ENCODE data around the gene ANKRD63.

Gene ANKRD63

GRCh38 chr15:40264321-40265153, 18.3 kb downstream of the ANKRD63 start:
- no peak overlapping the region for H3K27ac ChIP-seq (ENCODE audit: low read length)
- H3K27me3 ChIP-seq (ENCODE audit: insufficient read depth, low read length), result no peaks in the 10 kb centered on the region
- no peaks in the 10 kb centered on the region for H3K36me3 ChIP-seq (ENCODE audit: insufficient read depth, low read depth, low read length)
- H3K4me1 ChIP-seq (ENCODE audit: insufficient read depth, low read length), result no peaks in the 10 kb centered on the region
- no peak overlapping the region for H3K4me3 ChIP-seq (ENCODE audit: low read length)
- no peak overlapping the region for H3K9ac ChIP-seq (ENCODE audit: low read depth, low read length)
- no peaks in the 10 kb centered on the region for H3K9me3 ChIP-seq (ENCODE audit: insufficient read depth, low read depth, low read length)

GRCh38 chr15:40263024-40263754, 19.7 kb downstream of the ANKRD63 start:
- H3K9ac ChIP-seq (ENCODE audit: low read depth, low read length), result no peak overlapping the region
- H3K27me3 ChIP-seq (ENCODE audit: insufficient read depth, low read length), result no peaks in the 10 kb centered on the region
- H3K4me1 ChIP-seq (ENCODE audit: insufficient read depth, low read length), result peaks cover 10% of the 10 kb centered on the region; the same call in 1 of the 2 replicates
- H3K4me3 ChIP-seq (ENCODE audit: low read length), result no peak overlapping the region
- H3K9me3 ChIP-seq (ENCODE audit: insufficient read depth, low read depth, low read length), result no peaks in the 10 kb centered on the region
- H3K36me3 ChIP-seq (ENCODE audit: insufficient read depth, low read depth, low read length), result no peaks in the 10 kb centered on the region
- no peak overlapping the region for H3K27ac ChIP-seq (ENCODE audit: low read length)

GRCh38 chr15:40259021-40259420, 23.8 kb downstream of the ANKRD63 start:
- no peak overlapping the region for H3K27ac ChIP-seq (ENCODE audit: low read length)
- H3K9ac ChIP-seq (ENCODE audit: low read depth, low read length), result no peak overlapping the region
- H3K9me3 ChIP-seq (ENCODE audit: insufficient read depth, low read depth, low read length), result no peaks in the 10 kb centered on the region
- H3K4me1 ChIP-seq (ENCODE audit: insufficient read depth, low read length), result peaks cover 13% of the 10 kb centered on the region; the same call in 1 of the 2 replicates
- H3K36me3 ChIP-seq (ENCODE audit: insufficient read depth, low read depth, low read length), result no peaks in the 10 kb centered on the region
- H3K4me3 ChIP-seq (ENCODE audit: low read length), result no peak overlapping the region
- peaks cover 14% of the 10 kb centered on the region for H3K27me3 ChIP-seq (ENCODE audit: insufficient read depth, low read length)

GRCh38 chr15:40258544-40258943, 24.3 kb downstream of the ANKRD63 start:
- Histone ChIP-seq H3K27me3 (ENCODE audit: insufficient read depth, low read length) (peaks cover 19% of the 10 kb centered on the region), H3K27ac (ENCODE audit: low read length) (no peak overlapping the region), H3K36me3 (ENCODE audit: insufficient read depth, low read depth, low read length) (no peaks in the 10 kb centered on the region), H3K4me1 (ENCODE audit: insufficient read depth, low read length) (peaks cover 13% of the 10 kb centered on the region; the same call in 1 of the 2 replicates), H3K9me3 (ENCODE audit: insufficient read depth, low read depth, low read length) (no peaks in the 10 kb centered on the region), H3K4me3 (ENCODE audit: low read length) (no peak overlapping the region), H3K9ac (ENCODE audit: low read depth, low read length) (no peak overlapping the region)

GRCh38 chr15:40257656-40258450, 25.0 kb downstream of the ANKRD63 start:
- no peak overlapping the region for H3K27ac ChIP-seq (ENCODE audit: low read length)
- peaks cover 13% of the 10 kb centered on the region; the same call in 1 of the 2 replicates for H3K4me1 ChIP-seq (ENCODE audit: insufficient read depth, low read length)
- H3K36me3 ChIP-seq (ENCODE audit: insufficient read depth, low read depth, low read length), result no peaks in the 10 kb centered on the region
- H3K9ac ChIP-seq (ENCODE audit: low read depth, low read length), result no peak overlapping the region
- H3K4me3 ChIP-seq (ENCODE audit: low read length), result no peak overlapping the region
- no peaks in the 10 kb centered on the region for H3K9me3 ChIP-seq (ENCODE audit: insufficient read depth, low read depth, low read length)
- peaks cover 26% of the 10 kb centered on the region for H3K27me3 ChIP-seq (ENCODE audit: insufficient read depth, low read length)

- Histone ChIP-seq H3K27me3 (ENCODE audit: insufficient read depth, low read length) (peaks cover 37% of the 10 kb centered on the region), H3K4me3 (ENCODE audit: low read length) (no peak overlapping the region), H3K27ac (ENCODE audit: low read length) (no peak overlapping the region), H3K36me3 (ENCODE audit: insufficient read depth, low read depth, low read length) (no peaks in the 10 kb centered on the region), H3K9me3 (ENCODE audit: insufficient read depth, low read depth, low read length) (no peaks in the 10 kb centered on the region), H3K9ac (ENCODE audit: low read depth, low read length) (no peak overlapping the region), H3K4me1 (ENCODE audit: insufficient read depth, low read length) (peaks cover 13% of the 10 kb centered on the region; the same call in 1 of the 2 replicates)
Measured at GRCh38 chr15:40256638-40257235, 26.1 kb downstream of the ANKRD63 start.

GRCh38 chr15:40255033-40255432, 27.8 kb downstream of the ANKRD63 start:
- Histone ChIP-seq H3K27ac (ENCODE audit: low read length) (no peak overlapping the region), H3K27me3 (ENCODE audit: insufficient read depth, low read length) (peaks cover 54% of the 10 kb centered on the region), H3K9ac (ENCODE audit: low read depth, low read length) (no peak overlapping the region), H3K4me1 (ENCODE audit: insufficient read depth, low read length) (peaks cover 13% of the 10 kb centered on the region; the same call in 1 of the 2 replicates), H3K36me3 (ENCODE audit: insufficient read depth, low read depth, low read length) (no peaks in the 10 kb centered on the region), H3K4me3 (ENCODE audit: low read length) (no peak overlapping the region), H3K9me3 (ENCODE audit: insufficient read depth, low read depth, low read length) (no peaks in the 10 kb centered on the region)

GRCh38 chr15:40254452-40254851, 28.4 kb downstream of the ANKRD63 start:
- peaks cover 56% of the 10 kb centered on the region for H3K27me3 ChIP-seq (ENCODE audit: insufficient read depth, low read length)
- H3K9me3 ChIP-seq (ENCODE audit: insufficient read depth, low read depth, low read length), result no peaks in the 10 kb centered on the region
- peaks cover 13% of the 10 kb centered on the region; the same call in 1 of the 2 replicates for H3K4me1 ChIP-seq (ENCODE audit: insufficient read depth, low read length)
- H3K27ac ChIP-seq (ENCODE audit: low read length), result no peak overlapping the region
- no peak overlapping the region for H3K9ac ChIP-seq (ENCODE audit: low read depth, low read length)
- H3K4me3 ChIP-seq (ENCODE audit: low read length), result no peak overlapping the region
- no peaks in the 10 kb centered on the region for H3K36me3 ChIP-seq (ENCODE audit: insufficient read depth, low read depth, low read length)

GRCh38 chr15:40253167-40253790, 29.6 kb downstream of the ANKRD63 start:
- no peaks in the 10 kb centered on the region for H3K9me3 ChIP-seq (ENCODE audit: insufficient read depth, low read depth, low read length)
- peak overlapping the region; percentile 53; the same call in 1 of the 2 replicates for H3K9ac ChIP-seq (ENCODE audit: low read depth, low read length)
- peaks cover 4% of the 10 kb centered on the region; the same call in 1 of the 2 replicates for H3K4me1 ChIP-seq (ENCODE audit: insufficient read depth, low read length)
- H3K27ac ChIP-seq (ENCODE audit: low read length), result no peak overlapping the region
- H3K36me3 ChIP-seq (ENCODE audit: insufficient read depth, low read depth, low read length), result no peaks in the 10 kb centered on the region
- H3K4me3 ChIP-seq (ENCODE audit: low read length), result peak overlapping the region; percentile 71
- H3K27me3 ChIP-seq (ENCODE audit: insufficient read depth, low read length), result peaks cover 56% of the 10 kb centered on the region

- Histone ChIP-seq H3K4me1 (ENCODE audit: insufficient read depth, low read length) (no peaks in the 10 kb centered on the region), H3K27ac (ENCODE audit: low read length) (no peak overlapping the region), H3K36me3 (ENCODE audit: insufficient read depth, low read depth, low read length) (no peaks in the 10 kb centered on the region), H3K9ac (ENCODE audit: low read depth, low read length) (peak overlapping the region; percentile 53; the same call in 1 of the 2 replicates), H3K4me3 (ENCODE audit: low read length) (peak overlapping the region; percentile 71), H3K9me3 (ENCODE audit: insufficient read depth, low read depth, low read length) (no peaks in the 10 kb centered on the region), H3K27me3 (ENCODE audit: insufficient read depth, low read length) (peaks cover 56% of the 10 kb centered on the region)
Measured at GRCh38 chr15:40252438-40253166, 30.3 kb downstream of the ANKRD63 start.

All from iPS-20b (cell line).